SH-SY5Y (cell line): ENCODE data around the gene ALG6.

ENCODE experiments used
- GATA2 ChIP-seq: IDR thresholded peaks from 2 replicates; pipeline ENCODE4 v1.6.1; 2011; ENCODE audit warnings: mild to moderate bottlenecking, low read depth, low read length
- GATA3 ChIP-seq: IDR thresholded peaks from 2 replicates; pipeline ENCODE4 v1.6.1; 2011; ENCODE audit warnings: low read depth, mild to moderate bottlenecking, low read length, moderate library complexity

- no peak for TF ChIP-seq GATA3
- TF ChIP-seq GATA2, result no peak
Measured at GRCh38 chr1:63321785-63322113, 45.7 kb upstream of the ALG6 start.
